ENCODE results near the gene CCDC137. TPM values are rescaled to one million over a fixed set of nuclear protein-coding genes. Genes with fewer than 3 reads are reported as not detected.

Gene CCDC137
- polyA plus RNA-seq, 3 donors = 2.4 to 8.8 (median 3.6) TPM

DNA sequence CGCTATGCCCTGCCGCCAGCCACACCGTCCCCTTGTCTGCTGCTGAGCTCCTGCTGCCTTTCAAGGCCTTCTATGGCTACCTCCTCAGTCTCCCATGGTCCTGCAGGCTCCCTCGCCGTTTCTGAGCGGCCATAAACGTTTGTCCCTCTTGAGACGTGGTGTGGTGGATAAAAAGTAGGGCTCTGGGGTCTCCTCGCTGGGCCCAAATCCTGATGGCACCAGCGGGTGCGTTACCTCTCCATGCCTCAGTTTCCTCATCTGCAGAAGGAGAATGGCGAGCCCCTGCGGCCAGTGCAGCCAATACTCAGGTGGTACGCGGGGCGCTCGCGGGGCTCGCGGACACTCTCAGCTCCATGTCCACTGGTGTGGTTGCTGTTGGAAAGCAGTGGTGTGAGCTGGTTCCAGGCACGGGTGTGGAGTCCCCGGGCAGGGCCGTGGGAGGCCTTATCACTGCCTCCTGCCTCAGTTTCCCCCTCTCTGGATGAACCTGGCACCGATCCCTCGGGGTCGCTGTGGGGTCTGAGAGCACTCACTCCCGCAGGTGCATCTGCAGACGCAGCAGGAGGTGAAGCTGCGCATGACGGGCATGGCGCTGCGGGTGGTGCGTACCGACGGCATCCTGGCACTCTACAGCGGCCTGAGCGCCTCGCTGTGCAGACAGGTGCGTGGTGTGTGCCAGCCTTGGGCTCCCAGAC lies 48.0 kb downstream of the CCDC137 start:
- H3K9ac ChIP-seq (ENCODE audit: insufficient read depth, low read length, poor library complexity, severe bottlenecking) = no peak overlapping the region
- peaks cover 0 to 8% of the 10 kb centered on the region in 2 donors for H3K36me3 Mint-ChIP-seq
- peaks cover 29% of the 10 kb centered on the region for H3K4me1 Mint-ChIP-seq
- no peak for DNase-seq
- H3K9me3 Mint-ChIP-seq = no peaks in the 10 kb centered on the region
- intact Hi-C loops (cut with micrococcal nuclease) = loop anchor here in 1 of 2 donors (5.0 kb wide), 2 partner anchors 47 to 323 kb away; partner anchors contain the start of genes CCDC137, DCXR and OXLD1
- peaks cover 4% of the 10 kb centered on the region for H3K79me2 ChIP-seq (ENCODE audit: insufficient read depth, low read length)
- 94% methylated on average over 31 of the region's 39 CpGs for WGBS (ENCODE audit: insufficient coverage)
- peaks cover 0 to 8% of the 10 kb centered on the region in 2 donors for H3K27me3 ChIP-seq (ENCODE audit: control insufficient read depth in 2 of 2, insufficient read depth in 2 of 2, low read length in 2 of 2)
- H3K4me2 ChIP-seq (replicated peaks; ENCODE audit: extremely low read depth, low read length, poor library complexity, severe bottlenecking) = no peak overlapping the region
- peak overlapping the region in 1 of 7 donors; percentile 42 for H3K27ac Mint-ChIP-seq
- no peak overlapping the region for H3K27ac ChIP-seq (ENCODE audit: low read depth in 1 of 2, low read length in 2 of 2)
- H4K20me1 ChIP-seq (ENCODE audit: insufficient read depth, low read length) = no peaks in the 10 kb centered on the region
- H3K27me3 Mint-ChIP-seq (ENCODE audit: low read depth in 3 of 3) = peaks cover 0 to 21% (median 13%) of the 10 kb centered on the region in 3 donors
- TF ChIP-seq, protein P1, sequence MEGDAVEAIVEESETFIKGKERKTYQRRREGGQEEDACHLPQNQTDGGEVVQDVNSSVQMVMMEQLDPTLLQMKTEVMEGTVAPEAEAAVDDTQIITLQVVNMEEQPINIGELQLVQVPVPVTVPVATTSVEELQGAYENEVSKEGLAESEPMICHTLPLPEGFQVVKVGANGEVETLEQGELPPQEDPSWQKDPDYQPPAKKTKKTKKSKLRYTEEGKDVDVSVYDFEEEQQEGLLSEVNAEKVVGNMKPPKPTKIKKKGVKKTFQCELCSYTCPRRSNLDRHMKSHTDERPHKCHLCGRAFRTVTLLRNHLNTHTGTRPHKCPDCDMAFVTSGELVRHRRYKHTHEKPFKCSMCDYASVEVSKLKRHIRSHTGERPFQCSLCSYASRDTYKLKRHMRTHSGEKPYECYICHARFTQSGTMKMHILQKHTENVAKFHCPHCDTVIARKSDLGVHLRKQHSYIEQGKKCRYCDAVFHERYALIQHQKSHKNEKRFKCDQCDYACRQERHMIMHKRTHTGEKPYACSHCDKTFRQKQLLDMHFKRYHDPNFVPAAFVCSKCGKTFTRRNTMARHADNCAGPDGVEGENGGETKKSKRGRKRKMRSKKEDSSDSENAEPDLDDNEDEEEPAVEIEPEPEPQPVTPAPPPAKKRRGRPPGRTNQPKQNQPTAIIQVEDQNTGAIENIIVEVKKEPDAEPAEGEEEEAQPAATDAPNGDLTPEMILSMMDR (IDR thresholded peaks at IDR 0.05) = no peak
- H2AFZ ChIP-seq (ENCODE audit: insufficient read depth, low read depth, low read length, poor library complexity, severe bottlenecking) = no peak overlapping the region
- no peaks in the 10 kb centered on the region for H3K36me3 ChIP-seq (replicated peaks in 1 of 2; ENCODE audit: control insufficient read depth in 1 of 2, insufficient read depth in 2 of 2, low read length in 2 of 2)
- peaks cover 26 to 42% of the 10 kb centered on the region in 2 donors for H3K4me1 ChIP-seq (ENCODE audit: control insufficient read depth in 1 of 2, insufficient read depth in 2 of 2, low read length in 2 of 2)
- no peak overlapping the region for H3K4me3 ChIP-seq (replicated peaks in 1 of 3; ENCODE audit: low read depth in 2 of 3, low read length in 3 of 3)
- H3K4me3 Mint-ChIP-seq = no peak overlapping the region
- H3K9me3 ChIP-seq (replicated peaks in 1 of 2; ENCODE audit: control insufficient read depth in 1 of 2, insufficient read depth in 1 of 2, low read length in 2 of 2) = no peaks in the 10 kb centered on the region

DNA sequence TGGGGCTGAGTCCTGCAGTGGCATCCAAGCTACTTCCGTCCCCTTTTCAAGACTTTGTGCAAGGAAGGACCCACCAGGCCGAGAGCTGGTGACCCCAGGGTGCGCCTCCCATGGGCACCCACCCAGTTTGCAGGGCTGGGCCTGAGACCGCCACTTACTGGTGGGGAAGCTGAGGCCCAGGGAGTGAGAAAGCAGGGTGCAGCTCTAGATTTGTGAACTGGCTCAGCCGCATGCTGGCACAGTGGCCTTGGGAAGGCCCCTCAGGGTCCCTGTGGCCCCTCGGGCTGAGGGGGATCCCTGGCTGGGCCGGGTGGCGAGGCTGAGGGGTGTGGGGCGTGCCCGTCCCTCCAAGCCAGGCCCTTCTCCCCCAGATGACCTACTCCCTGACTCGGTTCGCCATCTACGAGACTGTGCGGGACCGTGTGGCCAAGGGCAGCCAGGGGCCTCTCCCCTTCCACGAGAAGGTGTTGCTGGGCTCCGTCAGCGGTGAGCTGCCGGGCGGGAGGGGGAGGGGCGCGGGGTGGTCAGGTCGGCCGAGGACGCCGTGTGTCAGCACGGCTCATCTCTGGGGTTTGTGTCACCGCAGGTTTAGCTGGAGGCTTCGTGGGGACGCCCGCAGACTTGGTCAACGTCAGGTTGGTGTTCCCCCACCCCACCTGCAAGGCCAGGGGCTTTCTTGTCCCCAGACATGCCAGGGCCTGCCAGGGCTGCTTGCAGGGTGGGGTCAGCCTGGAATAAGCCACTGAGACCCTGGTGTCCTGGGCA lies 48.8 kb downstream of the CCDC137 start:
- intact Hi-C loops (cut with micrococcal nuclease) = no loop called here
- H3K79me2 ChIP-seq (ENCODE audit: insufficient read depth, low read length) = peaks cover 4% of the 10 kb centered on the region
- H3K4me2 ChIP-seq (replicated peaks; ENCODE audit: extremely low read depth, low read length, poor library complexity, severe bottlenecking) = no peak overlapping the region
- H3K4me3 ChIP-seq (replicated peaks in 1 of 3; ENCODE audit: low read depth in 2 of 3, low read length in 3 of 3) = no peak overlapping the region
- TF ChIP-seq, protein P1 (IDR thresholded peaks at IDR 0.05) = no peak
- peaks cover 23% of the 10 kb centered on the region for H3K4me1 Mint-ChIP-seq
- WGBS (ENCODE audit: insufficient coverage) = 94% methylated on average over 26 of the region's 32 CpGs
- H3K36me3 ChIP-seq (replicated peaks in 1 of 2; ENCODE audit: control insufficient read depth in 1 of 2, insufficient read depth in 2 of 2, low read length in 2 of 2) = no peaks in the 10 kb centered on the region
- H2AFZ ChIP-seq (ENCODE audit: insufficient read depth, low read depth, low read length, poor library complexity, severe bottlenecking) = no peak overlapping the region
- DNase-seq = no peak
- peaks cover 0 to 6% of the 10 kb centered on the region in 2 donors for H3K27me3 ChIP-seq (ENCODE audit: control insufficient read depth in 2 of 2, insufficient read depth in 2 of 2, low read length in 2 of 2)
- peaks cover 19 to 35% of the 10 kb centered on the region in 2 donors for H3K4me1 ChIP-seq (ENCODE audit: control insufficient read depth in 1 of 2, insufficient read depth in 2 of 2, low read length in 2 of 2)
- no peak overlapping the region for H3K9ac ChIP-seq (ENCODE audit: insufficient read depth, low read length, poor library complexity, severe bottlenecking)
- peaks cover 0 to 10% of the 10 kb centered on the region in 2 donors for H3K36me3 Mint-ChIP-seq
- no peaks in the 10 kb centered on the region for H3K9me3 Mint-ChIP-seq
- H3K27ac Mint-ChIP-seq = no peak overlapping the region
- H3K9me3 ChIP-seq (replicated peaks in 1 of 2; ENCODE audit: control insufficient read depth in 1 of 2, insufficient read depth in 1 of 2, low read length in 2 of 2) = no peaks in the 10 kb centered on the region
- no peak overlapping the region for H3K4me3 Mint-ChIP-seq
- peaks cover 0 to 17% (median 13%) of the 10 kb centered on the region in 3 donors for H3K27me3 Mint-ChIP-seq (ENCODE audit: low read depth in 3 of 3)
- no peak overlapping the region for H3K27ac ChIP-seq (ENCODE audit: low read depth in 1 of 2, low read length in 2 of 2)
- no peaks in the 10 kb centered on the region for H4K20me1 ChIP-seq (ENCODE audit: insufficient read depth, low read length)
